Upper lobe of right lung (tissue), 1 donor: ENCODE measurements around the gene COL9A1. TPM values are rescaled to one million over a fixed set of nuclear protein-coding genes. Genes with fewer than 3 reads are reported as not detected.

Experiments used
- ATAC-seq: fragments of 200-7000 bp; cut with Tn5 transposase; one replicate; pipeline ENCODE4 v1.9.1; 2020; ENCODE audit warnings: mild to moderate bottlenecking, moderate library complexity
- DNase-seq: peaks from one replicate; pipeline ENCODE4 v3.0.0-alpha.2; 2020
- H3K27ac ChIP-seq: fragments of 200-600 bp; one replicate; pipeline ENCODE4 v1.8.0; 2022
- H3K27me3 ChIP-seq: fragments of 200-600 bp; one replicate; pipeline ENCODE4 v1.8.0; 2022; ENCODE audit warnings: mild to moderate bottlenecking
- H3K36me3 ChIP-seq: fragments of 200-600 bp; one replicate; pipeline ENCODE4 v1.8.0; 2022
- H3K4me1 ChIP-seq: fragments of 200-600 bp; one replicate; pipeline ENCODE4 v1.8.0; 2022
- H3K4me3 ChIP-seq: fragments of 200-600 bp; one replicate; pipeline ENCODE4 v1.8.0; 2022; ENCODE audit warnings: mild to moderate bottlenecking
- H3K9me3 ChIP-seq: fragments of 200-600 bp; one replicate; pipeline ENCODE4 v1.8.0; 2022
- intact Hi-C: fragments of 100-400 bp; cut with DNase I; formaldehyde crosslinking; loops from one replicate; pipeline ENCODE4 v1.11.0; 2022
- total RNA-seq: library from RNA; stranded (reverse); fragmentation: NEBNext Ultra II Directional; extraction: Animal tissue kit (Norgen Biotek cat#: 25700); gene quantifications from one replicate; pipeline ENCODE4 v1.2.1, GENCODE V29; 2021
- TF ChIP-seq, protein P1 (sequence below): fragments of 200-600 bp; IDR thresholded peaks from one replicate; pipeline ENCODE4 v1.8.0; 2022; ENCODE audit warnings: antibody characterized with exemption
- donor health status: DM: no; HTN: yes; CAD: no; lungs with severe emphysema.

The COL9A1 gene
- total RNA-seq, 1 donor from 2014 or later = not detected

DNA sequence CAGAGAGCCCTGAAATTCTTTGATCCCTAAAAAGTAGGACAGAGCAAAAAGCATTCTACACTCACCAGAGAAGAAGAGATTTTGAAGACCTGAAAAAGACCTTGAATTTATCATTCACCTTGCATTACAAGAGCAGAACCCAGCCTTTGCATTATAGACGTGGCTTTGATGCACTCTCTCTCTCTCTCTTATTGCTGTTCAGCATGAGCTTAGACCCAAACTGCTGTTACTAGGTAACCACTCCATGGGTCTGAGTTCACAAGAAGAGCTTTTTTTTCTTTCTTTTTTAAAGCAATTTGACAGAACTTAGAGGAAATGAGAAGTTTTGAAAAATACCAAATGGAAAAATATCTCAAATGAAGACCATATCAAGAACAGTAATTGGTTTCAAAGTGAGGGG, 44.4 kb downstream of the COL9A1 start:
- TF ChIP-seq, protein P1, sequence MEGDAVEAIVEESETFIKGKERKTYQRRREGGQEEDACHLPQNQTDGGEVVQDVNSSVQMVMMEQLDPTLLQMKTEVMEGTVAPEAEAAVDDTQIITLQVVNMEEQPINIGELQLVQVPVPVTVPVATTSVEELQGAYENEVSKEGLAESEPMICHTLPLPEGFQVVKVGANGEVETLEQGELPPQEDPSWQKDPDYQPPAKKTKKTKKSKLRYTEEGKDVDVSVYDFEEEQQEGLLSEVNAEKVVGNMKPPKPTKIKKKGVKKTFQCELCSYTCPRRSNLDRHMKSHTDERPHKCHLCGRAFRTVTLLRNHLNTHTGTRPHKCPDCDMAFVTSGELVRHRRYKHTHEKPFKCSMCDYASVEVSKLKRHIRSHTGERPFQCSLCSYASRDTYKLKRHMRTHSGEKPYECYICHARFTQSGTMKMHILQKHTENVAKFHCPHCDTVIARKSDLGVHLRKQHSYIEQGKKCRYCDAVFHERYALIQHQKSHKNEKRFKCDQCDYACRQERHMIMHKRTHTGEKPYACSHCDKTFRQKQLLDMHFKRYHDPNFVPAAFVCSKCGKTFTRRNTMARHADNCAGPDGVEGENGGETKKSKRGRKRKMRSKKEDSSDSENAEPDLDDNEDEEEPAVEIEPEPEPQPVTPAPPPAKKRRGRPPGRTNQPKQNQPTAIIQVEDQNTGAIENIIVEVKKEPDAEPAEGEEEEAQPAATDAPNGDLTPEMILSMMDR = no peak
- no peak for ATAC-seq
- Histone ChIP-seq H3K4me3 (no peak overlapping the region), H3K36me3 (no peaks in the 10 kb centered on the region), H3K27me3 (peaks cover 4% of the 10 kb centered on the region), H3K9me3 (no peaks in the 10 kb centered on the region), H3K27ac (no peak overlapping the region), H3K4me1 (no peaks in the 10 kb centered on the region)
- DNase-seq = no peak
- intact Hi-C loops = no loop called here

DNA sequence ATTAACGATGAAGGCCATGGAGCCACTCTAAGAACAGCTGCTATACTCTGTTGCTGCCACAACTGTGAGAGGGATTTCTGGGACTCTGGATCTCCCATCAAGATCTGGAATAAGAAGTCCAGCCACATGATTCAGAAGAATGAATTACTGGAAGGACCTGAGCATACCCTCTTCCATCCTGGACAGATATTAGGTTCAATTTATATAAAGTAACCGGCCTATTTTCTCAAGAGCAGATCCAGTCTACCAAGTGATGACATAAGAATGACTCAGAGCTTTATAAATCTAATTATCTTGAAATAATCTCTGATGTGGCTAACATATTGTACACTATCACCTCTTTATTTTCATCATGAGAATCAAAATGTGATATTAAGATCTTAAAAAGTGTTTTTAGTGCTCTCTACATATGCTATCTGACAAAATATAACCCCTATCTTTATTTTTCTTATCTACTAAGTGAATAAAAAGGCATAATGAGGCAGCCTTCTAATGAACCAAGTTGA, 45.1 kb downstream of the COL9A1 start:
- Histone ChIP-seq H3K9me3 (no peaks in the 10 kb centered on the region), H3K4me1 (no peaks in the 10 kb centered on the region), H3K27ac (no peak overlapping the region), H3K36me3 (no peaks in the 10 kb centered on the region), H3K4me3 (no peak overlapping the region), H3K27me3 (peaks cover 4% of the 10 kb centered on the region)
- intact Hi-C loops = no loop called here
- TF ChIP-seq, protein P1 = no peak
- ATAC-seq (no peak), DNase-seq (no peak)

DNA sequence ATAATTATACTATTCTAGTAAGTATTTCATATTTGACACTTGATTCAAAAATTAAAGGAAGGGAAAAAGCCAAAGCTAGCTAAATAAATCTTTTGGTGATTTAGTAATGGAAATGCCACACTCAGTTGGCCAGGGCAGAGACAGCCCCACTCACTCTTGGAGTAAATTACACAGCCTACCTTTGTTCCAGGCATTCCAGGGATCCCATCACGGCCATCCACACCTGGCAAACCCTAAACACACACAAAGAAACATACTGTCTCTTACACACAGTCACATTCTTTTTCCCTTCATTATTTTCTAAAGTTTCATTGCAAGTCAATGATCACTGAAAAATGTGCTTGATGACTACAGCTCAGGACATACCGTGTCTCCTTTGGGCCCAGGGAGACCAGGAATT, 48.1 kb downstream of the COL9A1 start:
- H3K4me1 ChIP-seq = no peaks in the 10 kb centered on the region
- intact Hi-C loops = no loop called here

DNA sequence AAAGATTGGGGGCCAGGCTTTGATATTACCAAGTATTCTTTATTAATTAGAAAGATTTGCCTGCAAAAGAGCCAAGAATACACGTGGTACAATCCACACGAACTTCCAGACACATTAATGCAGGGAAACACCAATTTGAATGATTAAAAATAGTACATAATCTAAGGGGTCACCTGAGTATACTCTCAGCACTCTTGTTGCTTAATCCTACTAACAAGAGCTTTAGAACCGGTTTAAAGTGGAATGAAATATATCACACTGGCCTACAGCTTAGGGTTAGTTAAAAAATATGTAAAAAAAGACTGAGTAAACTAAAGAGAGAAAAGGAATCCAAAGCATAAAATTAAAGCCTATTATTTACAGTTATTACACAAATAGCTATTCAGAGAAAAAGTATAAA, 49.0 kb downstream of the COL9A1 start:
- TF ChIP-seq, protein P1 = no peak
- no peak for ATAC-seq
- no peaks in the 10 kb centered on the region for H3K27me3 ChIP-seq

More for the DNA sequence above, 48.1 kb downstream of the COL9A1 start:
- no peak for DNase-seq
- Histone ChIP-seq H3K9me3 (no peaks in the 10 kb centered on the region), H3K27me3 (peaks cover 4% of the 10 kb centered on the region), H3K36me3 (no peaks in the 10 kb centered on the region), H3K4me3 (no peak overlapping the region), H3K27ac (no peak overlapping the region)
- no peak for ATAC-seq
- TF ChIP-seq, protein P1 = no peak

DNA sequence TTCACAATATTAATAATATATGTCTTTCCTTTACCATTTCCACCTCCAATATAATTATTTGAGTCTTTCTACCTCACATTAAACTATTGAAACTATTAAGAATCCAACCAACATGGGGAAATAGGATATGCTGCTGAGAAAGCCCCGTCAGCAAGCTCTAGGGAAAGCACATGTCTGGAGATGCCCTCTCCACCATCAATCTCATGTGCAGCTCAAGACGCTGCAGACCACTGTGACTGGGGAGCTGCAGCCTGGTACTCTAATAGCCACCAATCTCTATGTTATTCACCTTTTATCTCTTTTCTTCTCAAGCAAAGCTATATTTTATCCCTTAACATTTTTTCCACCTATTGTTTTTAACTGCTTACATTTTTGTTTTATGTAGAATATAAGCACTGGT, 50.3 kb downstream of the COL9A1 start:
- no peak overlapping the region for H3K4me3 ChIP-seq

More for the DNA sequence above, 49.0 kb downstream of the COL9A1 start:
- H3K4me3 ChIP-seq = no peak overlapping the region
- no peaks in the 10 kb centered on the region for H3K36me3 ChIP-seq
- no peak overlapping the region for H3K27ac ChIP-seq
- no peaks in the 10 kb centered on the region for H3K4me1 ChIP-seq
- intact Hi-C loops = no loop called here
- DNase-seq = no peak
- no peaks in the 10 kb centered on the region for H3K9me3 ChIP-seq

More for the DNA sequence above, 50.3 kb downstream of the COL9A1 start:
- Histone ChIP-seq H3K36me3 (no peaks in the 10 kb centered on the region), H3K27ac (no peak overlapping the region), H3K27me3 (no peaks in the 10 kb centered on the region), H3K9me3 (no peaks in the 10 kb centered on the region), H3K4me1 (no peaks in the 10 kb centered on the region)
- intact Hi-C loops = no loop called here
- ATAC-seq = no peak
- DNase-seq = no peak
- TF ChIP-seq, protein P1 = no peak
